ENCODE results near the gene PITPNM3. TPM values are rescaled to one million over a fixed set of nuclear protein-coding genes. Genes with fewer than 3 reads are reported as not detected.

The PITPNM3 gene
- total and polyA plus RNA-seq, 7 donors: 3.6 to 13.6 (median 5.7) TPM

- intact Hi-C loops (cut with DNase I): no loop called here
- H3K9me3 ChIP-seq: peaks cover 0 to 3% (median 0%) of the 10 kb centered on the region in 4 donors
- DNase-seq: no peak
- peaks cover 0 to 10% (median 4%) of the 10 kb centered on the region in 3 donors for H3K27me3 ChIP-seq
- no peak overlapping the region for H3K27ac ChIP-seq
- 83 to 91% methylated on average over 25 of the region's 25 CpGs for WGBS, 2 donors
- H3K36me3 ChIP-seq: no peaks in the 10 kb centered on the region
- H3K4me3 ChIP-seq: no peak overlapping the region
- TF ChIP-seq EP300 (IDR thresholded peaks at IDR 0.05): no peak
- peaks cover 0 to 4% (median 0%) of the 10 kb centered on the region in 4 donors for H3K4me1 ChIP-seq
Measured at GRCh38 chr17:6426356-6427101, 129.8 kb downstream of the PITPNM3 start.

GRCh38 chr17:6425407-6425806 lies 130.9 kb downstream of the PITPNM3 start:
- H3K27me3 ChIP-seq: peaks cover 0 to 18% (median 4%) of the 10 kb centered on the region in 3 donors
- intact Hi-C loops (cut with DNase I): no loop called here
- H3K4me1 ChIP-seq: peaks cover 0 to 4% (median 0%) of the 10 kb centered on the region in 4 donors
- DNase-seq: no peak
- H3K27ac ChIP-seq: no peak overlapping the region
- TF ChIP-seq CTCF (IDR thresholded peaks at IDR 0.05) (no peak), POLR2A (IDR thresholded peaks at IDR 0.05) (no peak), POLR2AphosphoS5 (IDR thresholded peaks at IDR 0.05) (no peak), EP300 (IDR thresholded peaks at IDR 0.05) (no peak)
- H3K4me3 ChIP-seq: no peak overlapping the region
- 86 to 89% methylated on average over 18 of the region's 18 CpGs for WGBS, 2 donors
- H3K36me3 ChIP-seq: no peaks in the 10 kb centered on the region
- no peaks in the 10 kb centered on the region for H3K9me3 ChIP-seq

GRCh38 chr17:6423931-6424330 lies 132.4 kb downstream of the PITPNM3 start:
- DNase-seq: no peak
- Histone ChIP-seq H3K4me3 (no peak overlapping the region), H3K27me3 (peaks cover 0 to 24% (median 4%) of the 10 kb centered on the region in 3 donors), H3K27ac (no peak overlapping the region), H3K4me1 (peaks cover 0 to 4% (median 0%) of the 10 kb centered on the region in 4 donors), H3K9me3 (no peaks in the 10 kb centered on the region), H3K36me3 (no peaks in the 10 kb centered on the region)
- 66 to 84% methylated on average over 14 of the region's 14 CpGs for WGBS, 2 donors
- intact Hi-C loops (cut with DNase I): no loop called here
- TF ChIP-seq EP300 (IDR thresholded peaks at IDR 0.05) (no peak), CTCF (IDR thresholded peaks at IDR 0.05) (no peak), POLR2A (IDR thresholded peaks at IDR 0.05) (no peak), POLR2AphosphoS5 (IDR thresholded peaks at IDR 0.05) (no peak)

- WGBS, 2 donors: 54 to 74% methylated on average over 13 of the region's 13 CpGs
- DNase-seq: no peak
- intact Hi-C loops (cut with DNase I): loop anchor here (1.0 kb wide), 1 partner anchor 835 kb away; no protein-coding TSS in a partner anchor
Measured at GRCh38 chr17:6422654-6423241, 133.6 kb downstream of the PITPNM3 start.

More at GRCh38 chr17:6422654-6423241, 133.6 kb downstream of the PITPNM3 start:
- no peak overlapping the region for H3K4me3 ChIP-seq
- peaks cover 0 to 4% (median 0%) of the 10 kb centered on the region in 4 donors for H3K4me1 ChIP-seq
- H3K27ac ChIP-seq: no peak overlapping the region
- TF ChIP-seq POLR2AphosphoS5 (IDR thresholded peaks at IDR 0.05) (no peak), CTCF (IDR thresholded peaks at IDR 0.05) (no peak), EP300 (IDR thresholded peaks at IDR 0.05) (no peak), POLR2A (IDR thresholded peaks at IDR 0.05) (no peak)
- H3K36me3 ChIP-seq: no peaks in the 10 kb centered on the region
- peaks cover 0 to 27% (median 4%) of the 10 kb centered on the region in 3 donors for H3K27me3 ChIP-seq
- H3K9me3 ChIP-seq: no peaks in the 10 kb centered on the region
